Hair follicle dermal papilla cell (primary cell): ENCODE measurements around the gene ZNRF4. TPM values are rescaled to one million over a fixed set of nuclear protein-coding genes. Genes with fewer than 3 reads are reported as not detected.

Experiments used
- total RNA-seq: library from RNA; depleted of rRNA; stranded (reverse); fragments of >200 nt; gene quantifications from 2 replicates; pipeline ENCODE4 v1.2.3, GENCODE V29; 2012

Gene ZNRF4, protein sequence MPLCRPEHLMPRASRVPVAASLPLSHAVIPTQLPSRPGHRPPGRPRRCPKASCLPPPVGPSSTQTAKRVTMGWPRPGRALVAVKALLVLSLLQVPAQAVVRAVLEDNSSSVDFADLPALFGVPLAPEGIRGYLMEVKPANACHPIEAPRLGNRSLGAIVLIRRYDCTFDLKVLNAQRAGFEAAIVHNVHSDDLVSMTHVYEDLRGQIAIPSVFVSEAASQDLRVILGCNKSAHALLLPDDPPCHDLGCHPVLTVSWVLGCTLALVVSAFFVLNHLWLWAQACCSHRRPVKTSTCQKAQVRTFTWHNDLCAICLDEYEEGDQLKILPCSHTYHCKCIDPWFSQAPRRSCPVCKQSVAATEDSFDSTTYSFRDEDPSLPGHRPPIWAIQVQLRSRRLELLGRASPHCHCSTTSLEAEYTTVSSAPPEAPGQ
- total RNA-seq = not detected in 2 replicates

GRCh38 chr19:5455367-5456129, at the start of gene ZNRF4:
Gene ZNRF4, plus strand, starts transcription at chr19:5455417. Its CDS starts 75 bp downstream, at chr19:5455492.

Other genes starting within 250 kb of the ZNRF4 start
- gene PTPRS, start 114.6 kb upstream of the ZNRF4 start, total RNA-seq = 261 and 322 TPM in 2 replicates
- gene TINCR, start 112.5 kb downstream of the ZNRF4 start, total RNA-seq = under 0.01 TPM in 2 replicates
- gene SAFB2, start 167.4 kb downstream of the ZNRF4 start, total RNA-seq = 27.3 and 29.8 TPM in 2 replicates
- 29.4 and 39.0 TPM in 2 replicates for gene SAFB, start 167.7 kb downstream of the ZNRF4 start, total RNA-seq
- 24.7 and 27.2 TPM in 2 replicates for gene MICOS13, start 225.1 kb downstream of the ZNRF4 start, total RNA-seq
- 14.1 and 15.2 TPM in 2 replicates for gene HSD11B1L, start 225.6 kb downstream of the ZNRF4 start, total RNA-seq
- gene RPL36, start 234.9 kb downstream of the ZNRF4 start, total RNA-seq = 142 and 198 TPM in 2 replicates